Activated CD4-positive, alpha-beta T cell treated with anti-CD3 and anti-CD28 coated beads, Interleukin-2, Interleukin-4, amounts not matched to agents 100 ng/mL and 50 ng/mL, durations not matched to agents 16 hours and 8 hours (primary cell): ENCODE results near the gene RUFY2.
"Not testable (repeated sequence)": the region's sequence is repeated elsewhere in the genome, so short reads cannot be mapped to it uniquely, and the experiment has no call there.

Experiments
- DNase-seq: peaks from one replicate; pipeline ENCODE4 v3.0.0-alpha.2; 2020; ENCODE audit warnings: low spot score

Gene RUFY2

GRCh38 chr10:68327889-68328786 is 78.9 kb downstream of the RUFY2 start:
- no peak for DNase-seq

GRCh38 chr10:68324396-68324795 is 82.7 kb downstream of the RUFY2 start:
- DNase-seq, result not testable (repeated sequence)

- no peak for DNase-seq
Observed at GRCh38 chr10:68318331-68319059, 88.6 kb downstream of the RUFY2 start.

DNA sequence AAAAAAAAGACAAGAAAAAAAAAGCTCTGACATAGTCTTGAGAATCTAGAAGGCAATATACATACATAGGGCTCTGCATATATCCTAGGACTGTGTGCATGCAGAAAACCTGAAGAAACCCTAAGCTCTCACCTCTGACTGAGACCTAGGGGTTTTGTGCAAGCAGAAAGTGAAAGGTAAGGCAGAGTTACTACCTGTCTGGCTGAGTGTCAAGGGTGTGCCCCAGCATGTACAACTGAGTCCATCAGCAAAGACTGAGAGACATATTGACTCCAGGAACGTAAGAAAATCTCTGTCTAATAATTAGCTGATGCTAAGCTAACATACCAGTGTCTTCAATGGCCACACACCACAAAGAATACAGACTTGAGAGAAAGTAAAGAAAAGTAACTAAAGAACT is 91.5 kb downstream of the RUFY2 start:
- DNase-seq, result no peak

DNA sequence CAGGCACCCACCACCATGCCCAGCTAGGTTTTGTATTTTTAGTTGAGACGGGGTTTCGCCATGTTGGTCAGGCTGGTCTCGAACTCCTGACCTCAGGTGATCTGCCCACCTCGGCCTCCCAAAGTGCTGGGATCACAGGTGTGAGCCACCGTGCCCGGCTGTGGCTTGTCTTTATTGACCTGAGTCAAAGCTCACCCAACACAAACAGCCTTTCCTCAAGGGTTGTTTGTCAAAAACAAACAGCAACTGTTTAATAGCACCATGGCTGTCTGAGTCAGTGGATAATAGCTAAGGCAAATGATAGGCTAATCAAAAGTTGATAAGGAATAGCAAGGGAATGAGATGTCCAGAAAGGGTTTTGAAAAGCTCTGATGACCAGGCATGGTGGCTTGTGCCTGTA is 92.1 kb downstream of the RUFY2 start:
- not testable (repeated sequence) for DNase-seq

DNA sequence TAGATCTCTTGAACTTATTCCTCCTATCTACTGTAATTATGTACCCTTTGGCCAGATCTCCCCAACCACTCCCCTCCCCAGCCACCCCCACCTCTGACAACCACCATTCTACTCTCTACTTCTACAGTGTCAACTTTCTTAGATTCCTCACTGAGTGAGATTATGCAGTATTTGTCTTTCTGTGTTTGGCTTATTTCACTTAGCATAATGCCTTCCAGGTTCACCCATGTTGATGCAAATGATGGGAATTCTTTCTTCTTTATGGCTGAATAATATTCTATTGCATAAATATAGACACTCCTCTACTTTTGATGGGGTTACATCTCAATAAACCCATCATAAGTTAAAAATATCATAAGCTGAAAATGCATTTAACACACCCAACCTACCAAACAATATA is 96.5 kb downstream of the RUFY2 start:
- no peak for DNase-seq

- DNase-seq, result no peak
Observed at GRCh38 chr10:68305854-68306253, 101.2 kb downstream of the RUFY2 start.

DNA sequence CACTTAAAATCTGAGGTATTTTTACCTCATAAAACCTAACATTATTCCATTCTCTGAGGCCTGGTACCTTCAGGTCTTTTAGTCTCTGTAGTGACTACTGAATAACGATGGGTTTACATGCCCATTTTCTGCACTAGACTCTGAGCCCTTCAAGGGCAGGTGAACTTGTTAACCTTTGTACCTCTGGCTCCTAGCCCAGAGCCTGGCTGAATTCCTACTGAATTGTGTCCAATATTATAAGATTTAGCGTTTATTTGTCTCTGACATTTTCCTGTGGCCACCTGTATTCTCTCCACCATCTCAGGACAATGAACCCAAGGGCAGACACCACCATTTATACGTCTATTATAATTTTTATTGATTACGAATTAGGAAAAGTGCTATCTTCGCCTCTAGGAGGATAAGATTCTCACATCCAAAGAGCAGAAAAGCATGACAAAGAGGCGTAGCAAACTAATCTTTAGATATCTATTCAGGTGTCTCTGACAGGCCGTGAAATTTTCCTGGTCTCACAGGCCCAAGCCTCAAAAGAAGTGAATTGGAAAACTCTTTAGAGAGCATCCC is 103.1 kb downstream of the RUFY2 start:
- DNase-seq, result no peak

GRCh38 chr10:68302871-68303270 is 104.2 kb downstream of the RUFY2 start:
- no peak for DNase-seq

GRCh38 chr10:68302503-68302823 is 104.6 kb downstream of the RUFY2 start:
- DNase-seq, result no peak

DNA sequence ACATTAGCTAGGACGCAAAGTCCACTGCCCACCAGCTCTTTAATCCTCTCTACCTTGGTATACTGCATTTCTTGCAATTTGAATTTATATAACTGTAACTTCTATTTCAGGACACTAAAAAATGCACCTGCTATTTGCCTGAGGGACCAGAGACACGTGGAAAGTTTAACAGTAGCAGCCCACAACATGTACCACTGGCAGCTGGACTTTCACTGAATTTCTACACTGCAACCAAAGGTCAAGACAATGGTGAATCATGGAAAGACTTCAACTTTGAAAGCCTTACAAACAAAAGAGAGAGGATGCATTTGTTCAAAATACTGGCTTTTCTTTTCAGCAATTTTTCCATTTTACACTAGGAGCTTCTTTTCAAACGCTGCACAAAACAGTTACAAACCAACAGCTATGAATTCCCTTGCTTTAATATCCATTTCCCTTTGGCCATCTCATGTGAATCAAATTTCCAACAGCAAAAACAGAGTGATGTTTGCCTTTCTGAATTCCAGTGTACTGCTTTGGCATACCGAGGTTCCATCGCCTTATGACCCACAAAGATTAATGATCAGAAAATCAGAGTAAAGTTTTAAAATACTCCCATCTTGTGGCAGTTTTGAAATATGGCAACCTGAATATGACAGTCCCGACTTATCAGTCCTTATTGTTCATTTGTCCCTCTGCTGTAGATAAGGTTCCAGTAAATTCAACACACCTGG is 105.1 kb downstream of the RUFY2 start:
- DNase-seq, result peak; percentile 32

DNA sequence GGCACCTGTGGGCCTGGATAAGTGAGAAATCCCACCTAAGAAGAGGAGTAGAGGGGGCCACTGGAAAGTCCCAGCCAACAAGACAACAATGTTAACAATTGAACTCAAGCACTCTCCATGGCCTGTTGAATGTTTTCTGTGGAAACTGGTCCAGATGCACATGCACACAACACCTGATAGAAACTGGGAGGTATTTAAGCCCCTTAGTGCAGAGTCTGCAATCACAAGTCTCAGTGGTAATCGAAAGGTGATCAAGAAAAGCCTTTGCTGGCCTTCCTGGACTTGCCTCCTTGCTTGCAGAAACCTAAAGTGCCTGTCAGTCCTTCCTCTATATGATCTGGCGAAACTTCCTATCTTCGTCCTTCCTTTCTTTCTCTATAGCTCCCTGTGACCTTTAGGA is 105.8 kb downstream of the RUFY2 start:
- DNase-seq, result no peak

DNA sequence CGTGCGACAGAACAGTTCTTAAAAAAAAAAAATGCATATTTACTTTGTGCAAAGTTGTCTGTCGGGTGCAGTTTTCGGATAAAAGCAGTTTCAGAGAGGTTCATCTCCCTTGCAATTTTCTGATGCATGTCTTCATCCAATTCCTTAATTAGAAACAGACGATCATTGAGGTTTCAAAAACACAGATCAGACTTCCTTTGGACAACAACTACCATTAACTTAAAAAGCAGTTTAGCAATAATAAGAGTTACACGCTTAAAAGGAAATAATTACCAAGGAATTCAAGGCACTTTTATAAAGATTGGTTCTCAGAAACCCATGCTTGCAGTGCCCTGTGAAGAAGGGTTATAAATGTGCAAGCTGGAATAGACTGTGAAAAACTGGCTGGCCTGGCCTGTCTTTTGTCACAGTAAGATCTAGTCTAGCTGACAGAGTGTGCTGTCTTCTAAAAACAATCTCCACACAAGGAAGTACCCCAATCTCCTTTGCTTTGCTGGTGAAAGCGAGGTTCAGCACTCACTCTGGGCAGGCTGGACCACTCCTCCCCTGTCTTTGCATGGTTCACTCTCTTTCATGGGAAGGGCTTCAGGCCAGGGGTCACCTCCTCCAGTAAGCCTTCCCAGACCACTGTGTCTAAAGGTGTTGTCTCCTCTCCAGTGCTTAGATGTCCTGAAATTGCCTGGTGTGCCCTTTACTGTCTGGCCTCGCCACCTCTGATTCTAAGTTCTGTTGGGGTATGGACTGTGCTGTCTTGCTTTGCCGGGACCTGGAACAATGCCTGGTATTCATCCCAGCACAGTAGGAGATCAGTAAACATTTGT is 110.0 kb downstream of the RUFY2 start:
- DNase-seq, result no peak
